MCF 10A (cell line): Measurements from ENCODE around the gene ALDH1L1. TPM values are rescaled to one million over a fixed set of nuclear protein-coding genes. Genes with fewer than 3 reads are reported as not detected.

Source experiments
- BruUV-seq: library from RNA; stranded (reverse); fragments of 400-500 nt; replicated peaks from 2 replicates; lab custom pipeline; 2021; lab: Mats Ljungman, UMichigan
- CTCF ChIA-PET: fragments of 300-600 bp; sonication (Branson Sonifier 250); formaldehyde crosslinking; extraction: SDS; loops from one replicate; lab custom pipeline; 2021; ENCODE audit warnings: antibody characterized with exemption, inconsistent platforms; lab: Yijun Ruan, JAX
- POLR2A ChIA-PET: fragments of 300-600, 350-650 bp; sonication (Branson Sonifier 250); formaldehyde crosslinking; extraction: SDS; loops from one replicate; lab custom pipeline; 2020; ENCODE audit warnings: antibody characterized with exemption, inconsistent platforms; lab: Yijun Ruan, JAX
- DNase-seq: peaks from one replicate; pipeline ENCODE4 v3.0.0-alpha.2; 2018; ENCODE audit not compliant: unreplicated experiment
- H3K27ac Mint-ChIP-seq: one replicate; pipeline ENCODE4 v1.8.0; 2022; ENCODE audit warnings: mild to moderate bottlenecking, low read depth, mixed read lengths; ENCODE audit not compliant: unreplicated experiment
- H3K27me3 Mint-ChIP-seq: one replicate; pipeline ENCODE4 v1.8.0; 2022; ENCODE audit warnings: mixed read lengths; ENCODE audit not compliant: insufficient read depth, unreplicated experiment
- H3K36me3 Mint-ChIP-seq: one replicate; pipeline ENCODE4 v1.8.0; 2022; ENCODE audit warnings: mild to moderate bottlenecking, moderate library complexity, mixed read lengths; ENCODE audit not compliant: insufficient read depth, unreplicated experiment
- H3K4me1 Mint-ChIP-seq: one replicate; pipeline ENCODE4 v1.8.0; 2022; ENCODE audit warnings: mixed read lengths; ENCODE audit not compliant: insufficient read depth, unreplicated experiment
- H3K4me3 Mint-ChIP-seq: one replicate; pipeline ENCODE4 v1.8.0; 2022; ENCODE audit warnings: mild to moderate bottlenecking, moderate library complexity, mixed read lengths; ENCODE audit not compliant: unreplicated experiment
- H3K9me3 Mint-ChIP-seq: one replicate; pipeline ENCODE4 v1.8.0; 2022; ENCODE audit warnings: mixed read lengths; ENCODE audit not compliant: unreplicated experiment
- intact Hi-C: fragments of 100-400 bp; cut with micrococcal nuclease; formaldehyde crosslinking; loops from 2 replicates; pipeline ENCODE4 v1.14.1; 2022
- total RNA-seq: library from RNA; stranded (reverse); gene quantifications from 2 replicates; pipeline ENCODE4 v1.2.3, GENCODE V29; 2022
- TF ChIP-seq, protein P1 (sequence below): fragments of 200-600 bp; IDR thresholded peaks from one replicate; pipeline ENCODE4 v1.8.0; 2022; ENCODE audit warnings: antibody characterized with exemption, mild to moderate bottlenecking; ENCODE audit not compliant: unreplicated experiment

Gene ALDH1L1
- total RNA-seq, 1 experiment from 2014 or later, result 1.9 TPM

DNA sequence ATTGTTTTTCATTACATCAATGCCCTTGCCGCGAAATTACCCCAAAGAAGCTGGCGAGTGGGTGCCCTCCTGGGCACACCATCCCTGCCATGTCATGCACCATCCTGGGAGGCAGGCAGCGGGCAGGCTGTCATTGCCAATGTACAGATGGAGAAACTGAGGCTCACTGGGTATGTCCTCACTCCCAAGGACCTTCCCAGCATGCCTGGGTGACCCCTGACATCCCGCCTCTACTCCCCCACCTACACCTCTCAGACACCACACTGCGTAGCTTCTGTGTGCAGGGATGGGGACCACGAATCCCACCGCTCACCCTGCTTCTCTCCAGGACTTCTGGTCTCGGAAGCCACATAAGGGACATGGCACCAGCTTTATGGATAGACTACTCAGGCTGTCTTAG lies 55.5 kb downstream of the ALDH1L1 start:
- TF ChIP-seq, protein P1, sequence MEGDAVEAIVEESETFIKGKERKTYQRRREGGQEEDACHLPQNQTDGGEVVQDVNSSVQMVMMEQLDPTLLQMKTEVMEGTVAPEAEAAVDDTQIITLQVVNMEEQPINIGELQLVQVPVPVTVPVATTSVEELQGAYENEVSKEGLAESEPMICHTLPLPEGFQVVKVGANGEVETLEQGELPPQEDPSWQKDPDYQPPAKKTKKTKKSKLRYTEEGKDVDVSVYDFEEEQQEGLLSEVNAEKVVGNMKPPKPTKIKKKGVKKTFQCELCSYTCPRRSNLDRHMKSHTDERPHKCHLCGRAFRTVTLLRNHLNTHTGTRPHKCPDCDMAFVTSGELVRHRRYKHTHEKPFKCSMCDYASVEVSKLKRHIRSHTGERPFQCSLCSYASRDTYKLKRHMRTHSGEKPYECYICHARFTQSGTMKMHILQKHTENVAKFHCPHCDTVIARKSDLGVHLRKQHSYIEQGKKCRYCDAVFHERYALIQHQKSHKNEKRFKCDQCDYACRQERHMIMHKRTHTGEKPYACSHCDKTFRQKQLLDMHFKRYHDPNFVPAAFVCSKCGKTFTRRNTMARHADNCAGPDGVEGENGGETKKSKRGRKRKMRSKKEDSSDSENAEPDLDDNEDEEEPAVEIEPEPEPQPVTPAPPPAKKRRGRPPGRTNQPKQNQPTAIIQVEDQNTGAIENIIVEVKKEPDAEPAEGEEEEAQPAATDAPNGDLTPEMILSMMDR, result no peak
- Mint-ChIP-seq H3K27ac (no peak overlapping the region), H3K4me1 (peaks cover 9% of the 10 kb centered on the region), H3K9me3 (no peaks in the 10 kb centered on the region), H3K4me3 (no peak overlapping the region), H3K36me3 (no peaks in the 10 kb centered on the region), H3K27me3 (peaks cover 11% of the 10 kb centered on the region)
- BruUV-seq, result no TSS peak
- ChIA-PET POLR2A (no interaction called here), CTCF (interaction anchor here (0.7 to 2.0 kb wide), 2 partner anchors 9 to 263 kb away, joined by 3 to 19 read pairs; no protein-coding TSS in a partner anchor)
- intact Hi-C loops, result no loop called here
- DNase-seq, result no peak

- no peak overlapping the region for H3K4me3 Mint-ChIP-seq
- intact Hi-C loops, result no loop called here
- no peaks in the 10 kb centered on the region for H3K9me3 Mint-ChIP-seq
- ChIA-PET CTCF (interaction anchor here (0.7 to 2.0 kb wide), 3 partner anchors 10 to 264 kb away, joined by 3 to 19 read pairs (median 3); no protein-coding TSS in a partner anchor), POLR2A (no interaction called here)
- H3K36me3 Mint-ChIP-seq, result no peaks in the 10 kb centered on the region
- no peak overlapping the region for H3K27ac Mint-ChIP-seq
- DNase-seq, result no peak
- peaks cover 8% of the 10 kb centered on the region for H3K4me1 Mint-ChIP-seq
- BruUV-seq, result no TSS peak
- H3K27me3 Mint-ChIP-seq, result peaks cover 11% of the 10 kb centered on the region
- TF ChIP-seq, protein P1, result no peak
Measured at GRCh38 chr3:126124148-126124868, 56.1 kb downstream of the ALDH1L1 start.

DNA sequence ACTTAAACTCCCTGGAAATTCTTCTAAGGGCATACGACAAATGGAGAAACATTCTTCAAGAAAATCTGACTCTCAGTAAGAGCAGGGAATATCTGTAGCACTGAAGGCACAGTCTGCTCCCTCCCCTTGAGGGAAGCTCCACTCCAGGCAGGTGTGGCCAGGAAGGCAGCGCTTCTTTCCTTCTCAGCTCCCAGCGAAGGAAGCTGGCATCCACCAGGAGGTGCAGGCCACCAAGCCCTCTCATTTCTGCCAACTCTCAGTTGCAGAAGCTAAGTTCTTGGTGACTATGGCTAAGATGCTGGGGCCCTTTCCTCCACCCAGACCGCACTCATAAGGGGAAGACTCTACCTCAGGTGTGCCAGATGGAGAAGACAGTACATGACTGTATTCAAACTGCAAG lies 58.8 kb downstream of the ALDH1L1 start:
- CTCF ChIA-PET, result interaction anchor here (0.9 kb wide), 1 partner anchor 13 kb away, joined by 6 read pairs; no protein-coding TSS in a partner anchor
- no peaks in the 10 kb centered on the region for H3K36me3 Mint-ChIP-seq
- no peaks in the 10 kb centered on the region for H3K27me3 Mint-ChIP-seq
- H3K9me3 Mint-ChIP-seq, result no peaks in the 10 kb centered on the region
- H3K4me1 Mint-ChIP-seq, result peaks cover 11% of the 10 kb centered on the region
- intact Hi-C loops, result no loop called here
- H3K4me3 Mint-ChIP-seq, result no peak overlapping the region
- no TSS peak for BruUV-seq
- no peak overlapping the region for H3K27ac Mint-ChIP-seq
- DNase-seq, result no peak
- TF ChIP-seq, protein P1, result no peak
- POLR2A ChIA-PET, result interaction anchor here (0.6 to 1.0 kb wide), 3 partner anchors 8 to 13 kb away, joined by 3 to 4 read pairs (median 4); no protein-coding TSS in a partner anchor

GRCh38 chr3:126121074-126121473 lies 59.3 kb downstream of the ALDH1L1 start:
- H3K4me1 Mint-ChIP-seq, result peaks cover 11% of the 10 kb centered on the region
- no peaks in the 10 kb centered on the region for H3K27me3 Mint-ChIP-seq
- no peaks in the 10 kb centered on the region for H3K36me3 Mint-ChIP-seq
- H3K27ac Mint-ChIP-seq, result no peak overlapping the region
- intact Hi-C loops, result no loop called here
- no TSS peak for BruUV-seq
- TF ChIP-seq, protein P1, result no peak
- POLR2A ChIA-PET, result interaction anchor here (1.0 kb wide), 1 partner anchor 9 kb away, joined by 4 read pairs; no protein-coding TSS in a partner anchor
- CTCF ChIA-PET, result interaction anchor here (0.9 kb wide), 1 partner anchor 14 kb away, joined by 6 read pairs; no protein-coding TSS in a partner anchor
- H3K4me3 Mint-ChIP-seq, result no peak overlapping the region
- no peaks in the 10 kb centered on the region for H3K9me3 Mint-ChIP-seq
- DNase-seq, result no peak
